GM21576 (cell line): ENCODE data around the gene RPUSD4.

Experiments used
- ATAC-seq: cut with Tn5 transposase; IDR thresholded peaks from one replicate; pipeline ENCODE4 v1.9.1; 2021; ENCODE audit warnings: mild to moderate bottlenecking, moderate library complexity; ENCODE audit not compliant: unreplicated experiment

RPUSD4 gene

DNA sequence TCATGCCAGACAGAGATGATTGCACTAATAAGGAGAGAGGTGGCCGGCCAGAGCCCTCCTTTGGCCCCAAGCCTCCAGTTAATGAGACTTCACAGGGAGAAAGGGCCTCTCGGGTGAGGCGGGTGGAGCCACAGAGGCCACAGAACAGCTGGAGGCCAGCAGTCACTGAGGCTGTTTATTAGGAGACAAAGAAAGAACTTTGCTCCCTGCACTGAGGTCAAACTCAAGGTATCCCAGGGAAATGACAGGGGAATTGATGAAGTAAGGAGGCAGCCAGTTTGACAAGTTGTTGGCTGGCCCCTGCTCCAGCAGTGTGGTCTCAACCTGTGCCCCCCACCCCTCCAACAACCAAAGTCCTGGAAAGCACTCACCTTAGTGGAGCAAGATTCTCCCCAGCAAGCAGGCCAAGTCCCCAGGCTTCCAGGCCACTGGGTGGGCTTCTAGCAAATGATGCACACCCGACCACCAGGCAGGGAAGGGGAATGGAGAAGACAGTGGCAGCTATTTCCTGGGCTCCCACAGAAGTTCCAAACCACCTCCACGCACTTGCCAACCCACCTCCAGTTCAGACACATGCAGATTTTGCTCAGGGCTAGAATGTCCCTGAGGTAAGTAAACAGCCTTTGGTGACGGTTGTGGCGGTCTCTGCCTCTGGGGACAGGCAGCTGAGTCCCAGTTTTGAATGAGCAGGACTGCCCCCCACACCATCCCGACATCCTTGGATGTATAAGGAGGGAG, 53.2 kb downstream of the RPUSD4 start:
- ATAC-seq = no peak

- ATAC-seq = no peak
Observed at GRCh38 chr11:126157326-126158030, 54.0 kb downstream of the RPUSD4 start.

DNA sequence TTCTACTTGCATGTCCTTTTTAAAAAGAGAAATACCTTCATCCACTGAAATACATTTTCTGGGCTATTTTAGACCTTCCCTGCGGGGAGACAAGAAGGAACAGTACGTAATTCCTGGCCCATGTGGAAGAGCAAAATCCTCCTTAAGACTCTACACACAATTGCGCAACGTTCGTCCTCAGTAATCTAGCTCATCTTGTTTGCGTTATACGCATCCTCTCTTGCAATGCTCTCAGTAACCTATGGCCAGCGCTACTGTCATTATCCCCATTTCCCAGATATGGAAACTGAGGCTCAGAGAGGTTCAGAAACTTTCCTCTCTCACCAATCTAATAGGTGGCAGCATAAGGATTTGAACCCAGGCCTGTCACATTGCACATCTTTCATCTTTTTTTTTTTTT, 54.6 kb downstream of the RPUSD4 start:
- ATAC-seq = no peak

DNA sequence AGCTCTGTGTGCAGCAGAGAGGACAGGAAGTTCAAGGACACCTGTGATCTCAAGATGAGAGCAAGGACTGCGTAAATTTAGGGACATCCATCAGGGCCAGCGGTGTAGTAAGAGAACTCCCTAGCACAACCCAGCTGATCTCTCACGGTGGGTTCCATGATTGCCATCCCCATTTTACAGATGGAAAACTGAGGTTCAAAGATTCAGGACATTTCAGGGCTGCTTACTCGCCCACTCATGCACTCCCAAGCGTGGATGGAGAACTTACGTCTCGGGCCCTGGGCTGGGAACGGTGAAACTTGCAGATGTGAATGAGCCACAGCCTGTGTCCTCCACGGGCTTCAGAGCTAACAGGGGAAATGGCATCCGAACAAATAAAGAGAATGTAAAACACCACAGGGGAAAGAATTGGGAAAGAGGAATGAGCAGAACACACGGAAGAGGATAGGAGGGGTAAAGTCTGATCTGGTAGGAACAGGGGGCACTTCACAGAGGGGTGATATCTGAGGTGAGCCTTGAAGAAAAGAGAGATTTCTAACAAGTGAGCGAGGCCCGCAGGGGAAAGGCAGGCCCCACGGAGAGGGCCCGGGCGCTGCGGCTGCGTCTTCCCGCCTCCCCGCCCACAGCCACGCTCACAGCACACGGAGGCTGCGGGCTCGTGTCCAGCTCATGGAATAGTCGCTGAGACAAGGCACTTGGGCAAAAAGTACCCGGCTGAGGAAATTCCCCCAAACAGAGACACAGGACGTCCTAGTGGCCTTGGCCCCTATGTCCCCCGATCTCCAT, 55.9 kb downstream of the RPUSD4 start:
- no peak for ATAC-seq

DNA sequence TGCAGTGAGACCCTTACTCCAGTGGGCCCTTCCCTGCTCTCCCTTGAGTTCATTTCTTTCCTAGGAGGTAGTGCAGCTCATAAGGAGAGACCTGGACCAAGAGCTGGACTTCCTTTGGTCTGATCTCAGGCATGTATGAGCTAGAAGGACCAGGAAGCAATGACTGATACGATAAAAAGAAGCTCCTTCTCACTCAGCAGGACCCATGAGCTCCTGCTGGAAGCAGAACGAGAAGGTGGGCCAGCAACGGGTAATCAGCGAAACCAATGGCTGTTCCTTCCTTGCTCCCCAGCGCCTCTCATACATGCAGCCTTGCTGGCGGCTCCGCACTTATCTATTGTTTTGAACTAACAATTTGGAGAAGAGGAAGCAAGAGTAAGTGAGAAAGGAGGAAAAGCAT, 56.8 kb downstream of the RPUSD4 start:
- ATAC-seq = no peak

- ATAC-seq = no peak
Observed at GRCh38 chr11:126153972-126154371, 57.5 kb downstream of the RPUSD4 start.

DNA sequence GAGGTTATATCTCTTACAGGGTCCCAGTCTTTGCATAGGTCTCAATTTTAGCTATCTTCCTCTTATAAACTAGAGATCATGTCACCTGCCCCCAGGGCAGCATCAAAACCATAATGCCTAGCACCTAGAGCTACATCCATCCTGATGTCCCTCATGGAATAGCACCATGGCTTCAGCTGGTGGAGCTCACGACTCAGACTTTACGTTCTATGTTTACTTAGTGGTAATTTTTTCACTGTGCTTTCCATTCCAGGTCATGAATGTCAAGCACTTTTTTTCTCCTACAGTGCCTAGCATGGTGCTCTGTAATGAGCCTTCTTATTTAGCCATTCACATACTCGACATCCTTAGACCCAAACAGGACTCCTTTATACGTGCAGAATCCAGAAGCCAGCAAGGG, 58.4 kb downstream of the RPUSD4 start:
- ATAC-seq = no peak

- no peak for ATAC-seq
Observed at GRCh38 chr11:126152586-126152985, 58.9 kb downstream of the RPUSD4 start.

DNA sequence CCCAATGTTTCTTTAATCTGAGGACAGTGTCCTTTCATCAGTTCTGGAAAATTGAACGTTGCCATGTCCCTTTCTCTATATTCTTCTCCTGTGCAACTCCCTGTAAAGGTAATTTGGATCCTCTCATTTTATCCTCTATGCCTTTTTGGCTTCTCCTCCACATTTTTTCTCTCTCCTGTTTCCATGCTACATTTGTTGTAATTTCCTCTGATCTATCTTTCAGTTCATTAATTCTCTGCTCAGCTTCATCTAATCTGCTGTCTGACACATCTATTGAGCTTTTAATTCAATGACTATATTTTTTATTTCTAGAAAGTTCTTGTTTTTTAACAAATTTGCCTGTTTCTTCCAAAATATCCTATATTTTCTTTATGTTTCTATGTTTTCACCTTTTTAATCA, 59.3 kb downstream of the RPUSD4 start:
- no peak for ATAC-seq
